Colonic mucosa (tissue), 4 donors: ENCODE results near the gene TRMT2A. TPM values are rescaled to one million over a fixed set of nuclear protein-coding genes. Genes with fewer than 3 reads are reported as not detected.
A peak's percentile ranks its signal among the peaks of the same experiment; 100 is the strongest.

Experiments
- DNase-seq: peaks from one replicate; pipeline ENCODE4 v3.0.0-alpha.2; 2020
- H3K27ac ChIP-seq: fragments of 200-600 bp; one replicate; pipeline ENCODE4 v1.8.0; 2021
- H3K27me3 ChIP-seq: fragments of 200-600 bp; one replicate; pipeline ENCODE4 v1.8.0; 2021
- H3K36me3 ChIP-seq: fragments of 200-600 bp; one replicate; pipeline ENCODE4 v1.8.0; 2021
- H3K4me1 ChIP-seq: fragments of 200-600 bp; one replicate; pipeline ENCODE4 v1.8.0; 2021; ENCODE audit warnings: mild to moderate bottlenecking
- H3K4me3 ChIP-seq: fragments of 200-600 bp; one replicate; pipeline ENCODE4 v1.8.0; 2021
- H3K9ac ChIP-seq, 2 donors: one replicate each; pipeline ENCODE4 v1.7.0; 2013; ENCODE audit warnings: control low read depth in 2 of 2, low read depth in 2 of 2, low read length in 2 of 2
- H3K9me3 ChIP-seq: fragments of 200-600 bp; one replicate; pipeline ENCODE4 v1.8.0; 2021
- intact Hi-C: fragments of 100-400 bp; cut with DNase I; formaldehyde crosslinking; loops from one replicate; pipeline ENCODE4 v1.14.1; 2022
- total RNA-seq, 2 donors: library from RNA; stranded (reverse); fragmentation: NEBNext Ultra II Directional in 1 of 2; extraction: Animal tissue kit (Norgen Biotek cat#: 25700) in 1 of 2; gene quantifications; one replicate each; pipeline ENCODE4 v1.2.1, GENCODE V29; 2021
- TF ChIP-seq, protein P1 (sequence below): fragments of 200-600 bp; IDR thresholded peaks from one replicate; pipeline ENCODE4 v1.8.0; 2022; ENCODE audit warnings: antibody characterized with exemption, mild to moderate bottlenecking
- donor health status: healthy.
- donor health status: DM: no; HTN: no; CAD: no.
- donor health status: DM: no; HTN: no; CAD: no.

Gene TRMT2A
- total RNA-seq, 2 donors from 2014 or later: 31.9 to 63.6 TPM

GRCh38 chr22:20116376-20116950, 563 bp downstream of the TRMT2A start:
- Histone ChIP-seq H3K9me3 (no peaks in the 10 kb centered on the region), H3K4me3 (peak overlapping the region; percentile 89), H3K27ac (peak overlapping the region; percentile 74), H3K9ac (peak overlapping the region; percentile 79 to 89), H3K27me3 (no peaks in the 10 kb centered on the region), H3K4me1 (peaks cover 7% of the 10 kb centered on the region), H3K36me3 (no peaks in the 10 kb centered on the region)
- no peak for DNase-seq
- intact Hi-C loops: loop anchor here (5.0 to 10.0 kb wide), 2 partner anchors 34 to 152 kb away; partner anchors contain the start of gene DGCR8
- TF ChIP-seq, protein P1, sequence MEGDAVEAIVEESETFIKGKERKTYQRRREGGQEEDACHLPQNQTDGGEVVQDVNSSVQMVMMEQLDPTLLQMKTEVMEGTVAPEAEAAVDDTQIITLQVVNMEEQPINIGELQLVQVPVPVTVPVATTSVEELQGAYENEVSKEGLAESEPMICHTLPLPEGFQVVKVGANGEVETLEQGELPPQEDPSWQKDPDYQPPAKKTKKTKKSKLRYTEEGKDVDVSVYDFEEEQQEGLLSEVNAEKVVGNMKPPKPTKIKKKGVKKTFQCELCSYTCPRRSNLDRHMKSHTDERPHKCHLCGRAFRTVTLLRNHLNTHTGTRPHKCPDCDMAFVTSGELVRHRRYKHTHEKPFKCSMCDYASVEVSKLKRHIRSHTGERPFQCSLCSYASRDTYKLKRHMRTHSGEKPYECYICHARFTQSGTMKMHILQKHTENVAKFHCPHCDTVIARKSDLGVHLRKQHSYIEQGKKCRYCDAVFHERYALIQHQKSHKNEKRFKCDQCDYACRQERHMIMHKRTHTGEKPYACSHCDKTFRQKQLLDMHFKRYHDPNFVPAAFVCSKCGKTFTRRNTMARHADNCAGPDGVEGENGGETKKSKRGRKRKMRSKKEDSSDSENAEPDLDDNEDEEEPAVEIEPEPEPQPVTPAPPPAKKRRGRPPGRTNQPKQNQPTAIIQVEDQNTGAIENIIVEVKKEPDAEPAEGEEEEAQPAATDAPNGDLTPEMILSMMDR: no peak

DNA sequence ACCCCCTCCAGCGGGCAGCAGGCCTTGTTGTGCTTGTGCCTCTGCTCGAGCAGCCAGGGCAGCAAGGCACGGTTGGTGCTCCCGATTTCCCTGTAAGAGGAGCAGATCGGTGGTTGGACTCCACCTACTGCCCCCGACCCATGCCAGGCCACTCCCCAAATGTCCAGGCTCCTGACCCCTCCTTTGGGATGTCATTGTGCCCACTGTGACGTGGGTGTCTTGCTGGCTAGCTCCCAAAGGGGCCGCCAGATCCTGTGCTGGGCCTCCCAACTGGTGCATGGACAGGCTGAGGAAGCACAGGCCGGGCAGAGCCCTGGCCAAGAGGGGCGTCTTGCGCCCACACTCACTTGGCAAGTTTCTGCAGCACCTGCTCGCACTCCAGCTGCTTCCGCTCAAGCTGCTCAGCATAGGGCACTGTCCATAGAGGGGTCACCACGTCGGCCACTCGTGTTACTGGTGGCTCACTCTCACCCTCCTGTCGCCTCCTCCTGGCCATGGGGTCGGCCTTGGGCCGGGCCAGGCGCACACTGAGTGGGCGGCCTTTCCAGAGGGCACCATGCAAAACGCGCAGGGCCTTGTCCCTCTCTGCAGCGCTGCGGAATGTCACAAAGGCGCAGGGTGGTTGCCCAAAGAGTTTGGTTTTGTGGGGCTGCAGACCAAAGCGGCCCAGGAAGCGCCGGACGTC, 1.2 kb downstream of the TRMT2A start, which contains the start of gene RANBP1:
RANBP1 (plus strand) TSS at position 414 of the 685 bp plus-strand sequence; CDS start at position 495, 81 bp downstream.
- no peaks in the 10 kb centered on the region for H3K27me3 ChIP-seq
- DNase-seq: no peak
- H3K4me1 ChIP-seq: peaks cover 7% of the 10 kb centered on the region
- H3K27ac ChIP-seq: peak within 1 kb of the TSS; percentile 74
- no peaks in the 10 kb centered on the region for H3K9me3 ChIP-seq
- intact Hi-C loops: loop anchor here (5.0 to 10.0 kb wide), 2 partner anchors 34 to 151 kb away; partner anchors contain the start of gene DGCR8
- TF ChIP-seq, protein P1: no peak
- peak within 1 kb of the TSS; percentile 89 for H3K4me3 ChIP-seq
- no peaks in the 10 kb centered on the region for H3K36me3 ChIP-seq
- peak within 1 kb of the TSS; percentile 79 to 89 for H3K9ac ChIP-seq

GRCh38 chr22:20114506-20115475, 2.2 kb downstream of the TRMT2A start:
- peaks cover 7% of the 10 kb centered on the region for H3K4me1 ChIP-seq

DNA sequence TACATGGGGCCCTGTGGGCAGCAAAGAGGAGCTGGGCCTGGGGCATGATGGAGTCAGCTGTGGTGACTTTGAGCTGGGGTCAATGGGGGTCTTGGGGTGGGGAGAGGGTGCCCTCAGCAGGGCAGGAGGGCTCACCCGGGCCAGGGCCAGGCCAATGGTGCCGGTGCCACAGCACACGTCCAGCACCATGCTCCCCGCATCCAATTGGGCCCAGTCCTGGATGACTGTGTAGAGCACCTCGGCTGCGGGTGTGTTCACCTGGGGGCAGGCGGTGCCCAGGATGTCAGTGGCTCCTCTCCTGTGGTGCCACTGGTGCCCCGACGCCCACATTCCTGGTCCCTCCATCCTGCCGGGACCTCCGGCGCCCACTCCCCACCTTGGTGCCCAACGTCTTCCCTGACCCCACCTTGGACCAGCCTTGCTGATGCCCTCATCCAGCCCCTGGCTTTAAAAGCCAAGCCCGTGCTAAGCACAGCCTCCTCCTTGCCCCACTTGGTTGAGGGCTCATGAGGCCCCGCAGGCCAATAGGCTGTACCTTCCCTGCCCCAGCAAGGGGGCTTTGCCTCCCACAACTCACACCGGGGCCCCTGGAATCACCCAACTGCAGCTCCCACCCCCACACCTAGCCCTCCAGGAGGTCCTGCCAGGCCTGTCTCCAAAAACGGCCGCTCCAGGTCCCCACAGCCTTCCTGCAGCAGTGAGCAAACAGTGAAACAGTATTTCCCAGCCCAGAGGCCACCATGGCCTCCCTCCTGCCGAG, 3.3 kb downstream of the TRMT2A start:
- peaks cover 7% of the 10 kb centered on the region for H3K4me1 ChIP-seq
- intact Hi-C loops: loop anchor here (10.0 kb wide), 1 partner anchor 149 kb away; no protein-coding TSS in a partner anchor
- no peaks in the 10 kb centered on the region for H3K27me3 ChIP-seq
- H3K27ac ChIP-seq: no peak overlapping the region
- no peak overlapping the region for H3K4me3 ChIP-seq
- H3K9me3 ChIP-seq: no peaks in the 10 kb centered on the region
- TF ChIP-seq, protein P1: no peak
- DNase-seq: no peak
- H3K9ac ChIP-seq: no peak overlapping the region
- peaks cover 8% of the 10 kb centered on the region for H3K36me3 ChIP-seq

More at GRCh38 chr22:20114506-20115475, 2.2 kb downstream of the TRMT2A start:
- Histone ChIP-seq H3K27me3 (no peaks in the 10 kb centered on the region), H3K9me3 (no peaks in the 10 kb centered on the region), H3K4me3 (no peak overlapping the region), H3K9ac (no peak overlapping the region), H3K36me3 (peaks cover 7% of the 10 kb centered on the region), H3K27ac (no peak overlapping the region)
- no peak for DNase-seq
- intact Hi-C loops: loop anchor here (5.0 to 10.0 kb wide), 2 partner anchors 32 to 150 kb away; partner anchors contain the start of gene DGCR8
- TF ChIP-seq, protein P1: no peak
